Cerebellar cortex (tissue), 1 donor: ENCODE data around the gene CLIP3.

ENCODE experiments used
- DNase-seq: peaks from one replicate; pipeline ENCODE4 v3.0.0-alpha.2; 2015; ENCODE audit warnings: low spot score

Gene CLIP3

GRCh38 chr19:36009633-36010379 is 22.9 kb downstream of the CLIP3 start:
- no peak for DNase-seq

GRCh38 chr19:36009220-36009619 is 23.5 kb downstream of the CLIP3 start:
- peak; percentile 68 for DNase-seq

- peak; percentile 93 for DNase-seq
Observed at GRCh38 chr19:36008336-36008978, 24.2 kb downstream of the CLIP3 start, which contains the start of gene SYNE4. TSS of gene SYNE4 (minus strand) at chr19:36008813. CDS start at chr19:36008681, 132 bp downstream.

GRCh38 chr19:36006955-36007354 is 25.7 kb downstream of the CLIP3 start:
- DNase-seq: no peak

- no peak for DNase-seq
Observed at GRCh38 chr19:36003284-36003683, 29.4 kb downstream of the CLIP3 start.

DNA sequence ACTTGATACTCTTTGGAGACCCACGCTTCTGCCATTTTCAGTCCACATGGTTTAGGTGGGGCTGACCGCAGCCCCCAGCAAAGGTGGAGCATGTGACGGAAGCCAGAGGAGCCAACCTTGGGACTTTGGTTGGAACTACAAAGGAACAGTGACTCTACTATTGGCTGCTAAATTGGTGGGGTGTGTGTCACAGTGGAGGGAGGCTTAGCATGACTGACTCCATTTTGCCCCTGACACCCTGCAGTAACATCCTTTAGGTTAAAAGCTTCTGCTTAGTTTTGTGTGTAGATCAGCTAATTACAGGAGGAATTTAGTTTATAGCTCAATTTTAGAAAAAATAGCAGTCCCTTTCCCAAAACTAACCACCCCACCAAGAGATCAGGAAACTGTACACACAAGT is 31.1 kb downstream of the CLIP3 start:
- no peak for DNase-seq

GRCh38 chr19:35996777-35997176 is 35.9 kb downstream of the CLIP3 start:
- DNase-seq: no peak

- DNase-seq: peak; percentile 97
Observed at GRCh38 chr19:35995048-35995993, 37.4 kb downstream of the CLIP3 start, which contains the start of gene SDHAF1. TSS of gene SDHAF1 (plus strand) at chr19:35995188. CDS start at chr19:35995275, 87 bp downstream.

- DNase-seq: peak; percentile 44
Observed at GRCh38 chr19:35993923-35994598, 38.6 kb downstream of the CLIP3 start.

GRCh38 chr19:35992907-35993765 is 39.5 kb downstream of the CLIP3 start:
- no peak for DNase-seq

GRCh38 chr19:35991731-35992450 is 40.8 kb downstream of the CLIP3 start:
- DNase-seq: no peak

DNA sequence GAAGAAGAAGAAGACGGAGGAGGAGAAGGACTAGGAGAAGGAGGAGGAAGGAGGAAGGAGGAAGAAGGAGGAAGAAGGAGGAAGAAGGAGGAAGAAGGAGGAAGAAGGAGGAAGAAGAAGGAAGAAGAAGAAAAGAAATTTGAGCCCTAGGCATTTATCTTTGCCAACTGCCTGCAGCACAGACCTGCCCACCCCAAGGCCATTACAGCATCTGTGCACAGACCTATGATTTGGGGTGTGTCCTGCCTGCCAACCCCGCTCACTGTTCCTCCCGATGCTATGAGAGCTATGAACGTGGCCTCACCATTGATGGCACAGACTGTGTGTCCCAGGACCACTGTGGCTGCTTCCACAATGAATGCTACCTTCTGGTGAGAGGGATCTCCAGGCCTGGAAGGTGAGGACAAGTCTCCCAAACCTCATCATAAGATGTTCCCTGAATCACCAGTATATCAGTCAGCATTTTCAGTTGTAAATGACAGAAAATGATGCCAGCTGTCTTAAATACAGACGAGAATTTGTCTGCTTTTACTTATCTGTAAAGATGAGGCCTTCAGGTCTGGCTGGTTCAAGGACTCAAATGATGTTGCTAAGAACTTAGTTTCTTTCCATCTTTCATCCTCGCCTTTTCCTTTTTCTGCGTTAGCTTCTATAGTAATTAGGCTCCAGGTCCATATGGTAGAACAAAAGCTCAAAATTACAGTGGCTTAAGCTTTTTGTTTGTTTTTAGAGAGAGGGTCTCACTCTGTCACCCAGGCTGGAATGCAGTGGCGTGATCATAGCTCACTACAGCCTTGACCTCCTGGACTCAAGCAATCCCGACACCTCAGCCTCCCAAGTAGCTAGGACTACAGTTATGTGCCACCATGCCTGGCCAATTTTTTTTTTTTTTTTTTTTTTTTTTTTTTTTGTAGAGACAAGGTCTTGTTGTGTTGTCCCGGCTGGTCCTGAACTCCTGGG is 41.6 kb downstream of the CLIP3 start:
- no peak for DNase-seq

GRCh38 chr19:35990156-35990555 is 42.5 kb downstream of the CLIP3 start:
- no peak for DNase-seq

DNA sequence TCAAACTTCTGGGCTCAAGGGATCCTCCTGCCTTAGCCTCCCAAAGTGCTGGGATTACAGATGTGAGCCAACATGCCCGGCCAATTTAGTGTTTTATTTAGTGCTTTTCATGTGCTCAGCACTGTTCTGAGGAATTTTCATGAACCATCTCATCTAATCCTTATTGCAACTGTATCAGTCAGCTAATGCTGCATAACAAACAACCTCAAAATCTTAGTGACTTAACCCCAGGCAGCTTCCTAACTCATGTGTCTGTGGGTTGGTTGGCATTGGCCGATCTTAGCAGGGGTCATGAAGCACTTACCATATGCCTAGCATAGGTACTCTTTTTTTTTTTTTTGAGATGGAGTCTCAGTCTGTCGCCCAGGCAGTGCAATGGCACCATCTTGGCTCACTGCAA is 43.8 kb downstream of the CLIP3 start:
- no peak for DNase-seq

DNA sequence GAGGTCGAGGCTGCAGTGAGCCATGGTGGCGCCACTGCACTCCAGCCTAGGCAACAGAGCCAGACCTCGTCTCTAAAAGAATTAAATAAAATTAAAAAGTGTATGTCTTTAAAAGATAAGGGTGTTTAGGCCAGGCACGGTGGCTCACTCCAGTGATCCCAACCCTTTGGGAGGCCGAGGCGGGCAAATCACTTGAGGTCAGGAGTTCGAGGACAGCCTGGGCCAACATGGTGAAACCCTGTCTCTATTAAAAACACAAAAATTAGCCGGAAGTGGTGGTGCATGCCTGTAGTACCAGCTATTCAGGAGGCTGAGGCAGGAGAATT is 45.1 kb downstream of the CLIP3 start:
- no peak for DNase-seq

- DNase-seq: peak; percentile 69
Observed at GRCh38 chr19:35986664-35987570, 45.8 kb downstream of the CLIP3 start.

DNA sequence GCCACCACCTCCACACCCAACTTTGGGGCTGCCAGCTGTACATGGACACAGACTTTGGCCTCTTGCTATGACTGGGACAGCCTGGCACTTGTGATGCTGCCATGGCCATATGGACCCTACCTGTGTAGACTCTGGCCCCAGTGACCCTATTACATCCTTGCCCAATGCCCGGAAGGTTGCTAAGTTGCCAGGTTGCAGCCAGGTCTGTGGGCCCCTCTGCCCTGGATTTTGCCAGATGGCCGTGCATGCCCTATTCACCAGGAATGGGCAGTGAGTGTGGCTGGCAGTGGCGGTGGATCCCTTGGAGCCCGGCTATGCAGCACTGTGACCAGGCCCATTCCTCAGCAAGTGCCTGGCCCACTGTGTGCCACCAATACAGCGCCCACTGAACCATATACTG is 46.6 kb downstream of the CLIP3 start:
- DNase-seq: peak; percentile 62

DNA sequence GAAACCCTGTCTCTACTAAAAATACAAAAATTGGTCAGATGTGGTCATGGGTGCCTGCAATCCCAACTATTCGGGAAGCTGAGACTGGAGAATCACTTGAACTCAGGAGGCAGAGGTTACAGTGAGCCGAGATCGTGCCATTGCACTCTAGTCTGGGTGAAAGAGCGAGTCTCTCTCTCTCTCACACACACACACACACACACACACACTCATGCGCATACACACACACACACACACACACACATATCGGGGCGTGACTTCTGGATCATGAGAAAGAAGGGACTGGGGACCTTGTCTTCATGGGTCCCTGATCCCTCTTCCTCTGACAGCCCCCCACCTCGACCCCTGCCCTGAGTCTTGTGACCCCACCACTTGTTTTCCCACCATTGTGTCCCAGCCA is 49.5 kb downstream of the CLIP3 start:
- DNase-seq: no peak
